ENCODE measurements around the gene GTSE1. TPM values are rescaled to one million over a fixed set of nuclear protein-coding genes. Genes with fewer than 3 reads are reported as not detected.
A peak's percentile ranks its signal among the peaks of the same experiment; 100 is the strongest.

Gene GTSE1
- total and polyA plus RNA-seq, 9 donors, result 0.18 to 0.84 (median 0.38) TPM; not detected in 1

GRCh38 chr22:46346680-46347405 is 50.2 kb downstream of the GTSE1 start:
- intact Hi-C loops (cut with DNase I), result no loop called here
- DNase-seq, result no peak
- 88 to 91% (median 89%) methylated on average over 19 of the region's 19 CpGs for WGBS, 3 donors
- Histone ChIP-seq H3K9me3 (no peaks in the 10 kb centered on the region), H3K4me1 (ENCODE audit: insufficient read depth) (no peaks in the 10 kb centered on the region), H3K4me3 (no peak overlapping the region), H3K27me3 (no peaks in the 10 kb centered on the region), H3K27ac (no peak overlapping the region), H3K36me3 (no peaks in the 10 kb centered on the region)
- TF ChIP-seq, protein P1, sequence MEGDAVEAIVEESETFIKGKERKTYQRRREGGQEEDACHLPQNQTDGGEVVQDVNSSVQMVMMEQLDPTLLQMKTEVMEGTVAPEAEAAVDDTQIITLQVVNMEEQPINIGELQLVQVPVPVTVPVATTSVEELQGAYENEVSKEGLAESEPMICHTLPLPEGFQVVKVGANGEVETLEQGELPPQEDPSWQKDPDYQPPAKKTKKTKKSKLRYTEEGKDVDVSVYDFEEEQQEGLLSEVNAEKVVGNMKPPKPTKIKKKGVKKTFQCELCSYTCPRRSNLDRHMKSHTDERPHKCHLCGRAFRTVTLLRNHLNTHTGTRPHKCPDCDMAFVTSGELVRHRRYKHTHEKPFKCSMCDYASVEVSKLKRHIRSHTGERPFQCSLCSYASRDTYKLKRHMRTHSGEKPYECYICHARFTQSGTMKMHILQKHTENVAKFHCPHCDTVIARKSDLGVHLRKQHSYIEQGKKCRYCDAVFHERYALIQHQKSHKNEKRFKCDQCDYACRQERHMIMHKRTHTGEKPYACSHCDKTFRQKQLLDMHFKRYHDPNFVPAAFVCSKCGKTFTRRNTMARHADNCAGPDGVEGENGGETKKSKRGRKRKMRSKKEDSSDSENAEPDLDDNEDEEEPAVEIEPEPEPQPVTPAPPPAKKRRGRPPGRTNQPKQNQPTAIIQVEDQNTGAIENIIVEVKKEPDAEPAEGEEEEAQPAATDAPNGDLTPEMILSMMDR (IDR thresholded peaks at IDR 0.05), result no peak
- TF ChIP-seq EP300 (IDR thresholded peaks at IDR 0.05), result no peak
- TF ChIP-seq POLR2A (IDR thresholded peaks at IDR 0.05), result no peak

GRCh38 chr22:46347646-46348045 is 51.0 kb downstream of the GTSE1 start:
- H3K4me3 ChIP-seq, result no peak overlapping the region
- H3K4me1 ChIP-seq (ENCODE audit: insufficient read depth), result no peaks in the 10 kb centered on the region
- no peaks in the 10 kb centered on the region for H3K36me3 ChIP-seq
- intact Hi-C loops (cut with DNase I), result no loop called here
- no peaks in the 10 kb centered on the region for H3K9me3 ChIP-seq
- H3K27me3 ChIP-seq, result no peaks in the 10 kb centered on the region
- DNase-seq, result peak in 1 of 5 donors; percentile 13
- no peak overlapping the region for H3K27ac ChIP-seq
- 86 to 90% (median 88%) methylated on average over 12 of the region's 12 CpGs for WGBS, 3 donors
- TF ChIP-seq POLR2A (IDR thresholded peaks at IDR 0.05), result no peak
- TF ChIP-seq, protein P1 (IDR thresholded peaks at IDR 0.05), result no peak
- no peak for TF ChIP-seq EP300 (IDR thresholded peaks at IDR 0.05)

- H3K4me3 ChIP-seq, result no peak overlapping the region
Observed at GRCh38 chr22:46348099-46348695, 51.5 kb downstream of the GTSE1 start.

DNA sequence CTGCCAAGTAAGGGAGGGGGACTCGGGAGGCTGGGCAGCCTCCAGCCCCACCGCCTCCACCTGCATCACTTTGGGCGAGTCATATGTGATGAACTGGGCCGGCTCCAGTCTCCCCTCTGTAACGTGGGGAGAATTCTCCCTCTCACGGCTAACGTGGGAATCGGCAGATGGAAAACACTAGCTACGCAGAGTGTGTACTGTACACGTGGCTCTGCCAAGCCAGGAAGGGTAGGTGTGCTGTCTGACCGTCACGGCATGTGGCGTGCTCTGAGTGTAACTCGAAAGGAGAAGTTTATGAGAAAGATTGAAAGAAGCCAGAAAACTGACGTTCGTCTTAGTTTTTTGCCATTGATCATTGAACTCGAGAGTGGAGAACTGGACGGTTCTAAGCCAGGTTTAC is 52.6 kb downstream of the GTSE1 start:
- intact Hi-C loops (cut with DNase I), result no loop called here
- H3K9me3 ChIP-seq, result no peaks in the 10 kb centered on the region

More at GRCh38 chr22:46348099-46348695, 51.5 kb downstream of the GTSE1 start:
- intact Hi-C loops (cut with DNase I), result no loop called here
- Histone ChIP-seq H3K36me3 (no peaks in the 10 kb centered on the region), H3K9me3 (no peaks in the 10 kb centered on the region), H3K4me1 (ENCODE audit: insufficient read depth) (no peaks in the 10 kb centered on the region), H3K27me3 (no peaks in the 10 kb centered on the region), H3K27ac (no peak overlapping the region)
- 43 to 72% (median 45%) methylated on average over 15 of the region's 15 CpGs for WGBS, 3 donors
- no peak for DNase-seq
- TF ChIP-seq, protein P1 (IDR thresholded peaks at IDR 0.05), result no peak
- TF ChIP-seq EP300 (IDR thresholded peaks at IDR 0.05) (no peak), POLR2A (IDR thresholded peaks at IDR 0.05) (no peak)

GRCh38 chr22:46349681-46350080 is 53.0 kb downstream of the GTSE1 start:
- intact Hi-C loops (cut with DNase I), result loop anchor here in 1 of 4 donors (10.0 kb wide), 1 partner anchor 195 kb away; no protein-coding TSS in a partner anchor
- no peak overlapping the region for H3K27ac ChIP-seq
- no peaks in the 10 kb centered on the region for H3K27me3 ChIP-seq
- no peaks in the 10 kb centered on the region for H3K36me3 ChIP-seq
- no peaks in the 10 kb centered on the region for H3K4me1 ChIP-seq (ENCODE audit: insufficient read depth)
- TF ChIP-seq EP300 (IDR thresholded peaks at IDR 0.05) (no peak), POLR2A (IDR thresholded peaks at IDR 0.05) (no peak)
- TF ChIP-seq, protein P1 (IDR thresholded peaks at IDR 0.05), result no peak
- DNase-seq, result peak in 1 of 5 donors; percentile 16
- H3K4me3 ChIP-seq, result no peak overlapping the region
- no peaks in the 10 kb centered on the region for H3K9me3 ChIP-seq
- WGBS, 3 donors, result 37 to 57% (median 41%) methylated on average over 6 of the region's 6 CpGs

More for the DNA sequence above, 52.6 kb downstream of the GTSE1 start:
- no peak for TF ChIP-seq POLR2A (IDR thresholded peaks at IDR 0.05)
- H3K4me1 ChIP-seq (ENCODE audit: insufficient read depth), result no peaks in the 10 kb centered on the region
- H3K4me3 ChIP-seq, result no peak overlapping the region
- H3K36me3 ChIP-seq, result no peaks in the 10 kb centered on the region
- no peaks in the 10 kb centered on the region for H3K27me3 ChIP-seq
- H3K27ac ChIP-seq, result no peak overlapping the region
- no peak for DNase-seq
- 67 to 80% (median 68%) methylated on average over 18 of the region's 18 CpGs for WGBS, 3 donors
